ENCODE measurements around the gene MARK1. TPM values are rescaled to one million over a fixed set of nuclear protein-coding genes. Genes with fewer than 3 reads are reported as not detected.

Gene MARK1
- total RNA-seq, 1 donor from 2014 or later = 105 TPM

DNA sequence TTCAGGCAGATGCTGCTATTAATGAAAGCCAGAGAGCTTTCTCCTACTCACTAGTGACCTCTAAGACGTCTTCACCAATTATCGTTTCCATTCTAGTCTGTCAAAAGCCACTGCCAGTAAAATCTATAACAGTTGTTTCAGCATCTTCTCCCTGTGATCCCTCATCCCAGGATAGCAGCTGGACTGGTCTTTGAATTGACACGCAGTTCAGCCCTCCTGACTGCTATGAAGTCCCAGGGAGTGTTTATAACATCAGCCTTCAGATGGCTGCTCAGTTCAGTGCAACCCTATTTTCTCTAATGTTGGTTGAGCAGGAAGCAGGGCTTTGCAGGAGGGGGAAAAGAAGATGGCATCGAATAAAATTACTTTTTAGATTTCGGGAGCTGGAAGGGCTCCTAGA, 23.6 kb upstream of the MARK1 start:
- no peak overlapping the region for H3K27ac Mint-ChIP-seq (ENCODE audit: unreplicated experiment)
- H3K27me3 Mint-ChIP-seq (ENCODE audit: unreplicated experiment) = peaks cover 7% of the 10 kb centered on the region
- H3K4me3 Mint-ChIP-seq (ENCODE audit: unreplicated experiment) = no peak overlapping the region
- H3K4me1 Mint-ChIP-seq (ENCODE audit: low read depth, unreplicated experiment) = peaks cover 13% of the 10 kb centered on the region
- no peaks in the 10 kb centered on the region for H3K9me3 Mint-ChIP-seq (ENCODE audit: unreplicated experiment)
- no peaks in the 10 kb centered on the region for H3K36me3 Mint-ChIP-seq (ENCODE audit: unreplicated experiment)
- TF ChIP-seq, protein P1, sequence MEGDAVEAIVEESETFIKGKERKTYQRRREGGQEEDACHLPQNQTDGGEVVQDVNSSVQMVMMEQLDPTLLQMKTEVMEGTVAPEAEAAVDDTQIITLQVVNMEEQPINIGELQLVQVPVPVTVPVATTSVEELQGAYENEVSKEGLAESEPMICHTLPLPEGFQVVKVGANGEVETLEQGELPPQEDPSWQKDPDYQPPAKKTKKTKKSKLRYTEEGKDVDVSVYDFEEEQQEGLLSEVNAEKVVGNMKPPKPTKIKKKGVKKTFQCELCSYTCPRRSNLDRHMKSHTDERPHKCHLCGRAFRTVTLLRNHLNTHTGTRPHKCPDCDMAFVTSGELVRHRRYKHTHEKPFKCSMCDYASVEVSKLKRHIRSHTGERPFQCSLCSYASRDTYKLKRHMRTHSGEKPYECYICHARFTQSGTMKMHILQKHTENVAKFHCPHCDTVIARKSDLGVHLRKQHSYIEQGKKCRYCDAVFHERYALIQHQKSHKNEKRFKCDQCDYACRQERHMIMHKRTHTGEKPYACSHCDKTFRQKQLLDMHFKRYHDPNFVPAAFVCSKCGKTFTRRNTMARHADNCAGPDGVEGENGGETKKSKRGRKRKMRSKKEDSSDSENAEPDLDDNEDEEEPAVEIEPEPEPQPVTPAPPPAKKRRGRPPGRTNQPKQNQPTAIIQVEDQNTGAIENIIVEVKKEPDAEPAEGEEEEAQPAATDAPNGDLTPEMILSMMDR (IDR thresholded peaks at IDR 0.05; ENCODE audit: partially characterized antibody, unreplicated experiment) = no peak
- no peak for DNase-seq

DNA sequence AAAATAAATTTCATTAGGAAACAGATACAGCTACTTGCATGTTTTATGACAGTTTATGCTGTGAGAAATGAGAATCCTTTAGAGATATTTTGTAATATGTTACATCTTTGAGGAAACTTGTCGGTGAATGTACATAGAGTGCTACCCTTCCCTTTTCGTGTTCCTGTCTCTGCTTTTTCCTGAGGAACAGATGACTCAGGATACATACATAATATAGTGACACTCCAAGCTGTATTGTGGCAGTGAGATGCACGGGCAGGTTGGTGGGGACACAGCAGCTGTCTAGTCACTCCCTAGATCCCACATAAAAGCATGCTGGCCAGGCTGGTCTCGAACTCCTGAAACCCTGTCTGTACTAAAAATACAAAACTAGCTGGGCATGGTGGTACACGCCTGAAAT, 20.9 kb upstream of the MARK1 start:
- DNase-seq = no peak
- no peak overlapping the region for H3K27ac Mint-ChIP-seq (ENCODE audit: unreplicated experiment)
- H3K9me3 Mint-ChIP-seq (ENCODE audit: unreplicated experiment) = no peaks in the 10 kb centered on the region
- no peaks in the 10 kb centered on the region for H3K36me3 Mint-ChIP-seq (ENCODE audit: unreplicated experiment)
- TF ChIP-seq, protein P1 (IDR thresholded peaks at IDR 0.05; ENCODE audit: partially characterized antibody, unreplicated experiment) = no peak
- H3K4me1 Mint-ChIP-seq (ENCODE audit: low read depth, unreplicated experiment) = peaks cover 9% of the 10 kb centered on the region
- H3K27me3 Mint-ChIP-seq (ENCODE audit: unreplicated experiment) = peaks cover 7% of the 10 kb centered on the region
- no peak overlapping the region for H3K4me3 Mint-ChIP-seq (ENCODE audit: unreplicated experiment)

DNA sequence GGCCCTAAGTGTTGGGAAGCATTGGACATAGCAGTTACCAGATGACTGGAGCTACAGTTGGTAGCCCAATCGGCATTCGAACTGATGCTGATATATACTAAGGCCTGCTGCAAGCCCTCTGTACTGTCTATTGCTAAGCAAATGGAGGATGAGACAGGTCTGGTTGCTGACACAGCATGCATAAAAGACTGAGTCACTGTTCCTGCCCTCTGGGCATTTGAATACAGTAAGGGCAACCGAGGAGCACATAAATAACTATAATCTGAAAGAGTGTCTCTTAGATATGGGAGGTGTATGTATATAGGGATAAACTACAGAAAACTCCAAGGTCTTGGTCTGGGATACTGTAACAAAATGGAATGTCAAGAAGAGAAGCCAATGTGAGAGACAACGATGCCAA, 16.8 kb upstream of the MARK1 start:
- H3K36me3 Mint-ChIP-seq (ENCODE audit: unreplicated experiment) = no peaks in the 10 kb centered on the region
- no peak for DNase-seq
- H3K4me1 Mint-ChIP-seq (ENCODE audit: low read depth, unreplicated experiment) = peaks cover under 1% of the 10 kb centered on the region
- H3K27me3 Mint-ChIP-seq (ENCODE audit: unreplicated experiment) = no peaks in the 10 kb centered on the region
- H3K4me3 Mint-ChIP-seq (ENCODE audit: unreplicated experiment) = no peak overlapping the region
- TF ChIP-seq, protein P1 (IDR thresholded peaks at IDR 0.05; ENCODE audit: partially characterized antibody, unreplicated experiment) = no peak
- H3K9me3 Mint-ChIP-seq (ENCODE audit: unreplicated experiment) = no peaks in the 10 kb centered on the region
- H3K27ac Mint-ChIP-seq (ENCODE audit: unreplicated experiment) = no peak overlapping the region

DNA sequence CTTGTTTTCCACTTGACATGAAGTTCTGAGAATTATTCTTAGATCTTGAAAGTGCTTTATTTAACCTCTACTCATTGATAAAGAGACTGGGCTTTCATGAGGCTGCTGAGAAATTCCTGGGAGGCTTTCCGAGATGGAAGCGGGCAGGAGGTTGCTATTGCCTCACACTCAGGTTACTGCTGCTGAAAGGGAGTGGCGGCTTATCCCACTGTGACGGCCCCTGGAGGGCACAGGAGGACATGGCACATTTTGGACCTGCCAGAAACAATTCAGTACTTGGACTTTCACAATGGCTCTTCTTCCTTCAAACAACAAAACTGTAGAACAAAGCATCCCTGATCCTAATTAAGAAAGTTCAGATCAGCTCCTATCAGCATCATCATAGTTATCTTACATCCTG, 16.2 kb upstream of the MARK1 start:
- Mint-ChIP-seq H3K27ac (ENCODE audit: unreplicated experiment) (no peak overlapping the region), H3K27me3 (ENCODE audit: unreplicated experiment) (no peaks in the 10 kb centered on the region)
- no peak for DNase-seq

DNA sequence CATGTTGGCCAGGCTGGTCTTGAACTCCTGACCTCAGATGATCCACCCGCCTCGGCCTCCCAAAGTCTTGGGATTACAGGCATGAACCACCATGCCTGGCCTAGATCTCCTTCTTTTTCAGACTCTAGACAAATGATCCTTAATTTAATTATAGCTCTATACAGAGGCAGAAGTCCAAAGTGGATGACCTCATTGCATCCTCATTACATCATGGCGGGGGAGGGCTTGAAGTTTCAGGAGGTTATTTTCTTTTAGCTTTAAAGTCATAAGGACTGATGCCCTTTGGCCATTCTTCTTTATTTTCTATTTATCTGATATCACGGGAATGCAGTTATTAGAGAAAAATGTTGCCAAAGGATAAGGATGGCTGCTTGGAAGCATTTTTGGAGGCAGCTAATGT, 14.1 kb upstream of the MARK1 start:
- Mint-ChIP-seq H3K4me3 (ENCODE audit: unreplicated experiment) (no peak overlapping the region), H3K4me1 (ENCODE audit: low read depth, unreplicated experiment) (peaks cover 4% of the 10 kb centered on the region), H3K36me3 (ENCODE audit: unreplicated experiment) (peaks cover 8% of the 10 kb centered on the region), H3K9me3 (ENCODE audit: unreplicated experiment) (no peaks in the 10 kb centered on the region), H3K27me3 (ENCODE audit: unreplicated experiment) (peaks cover 3% of the 10 kb centered on the region), H3K27ac (ENCODE audit: unreplicated experiment) (no peak overlapping the region)
- no peak for DNase-seq
- TF ChIP-seq, protein P1 (IDR thresholded peaks at IDR 0.05; ENCODE audit: partially characterized antibody, unreplicated experiment) = no peak

More for the DNA sequence above, 16.2 kb upstream of the MARK1 start:
- TF ChIP-seq, protein P1 (IDR thresholded peaks at IDR 0.05; ENCODE audit: partially characterized antibody, unreplicated experiment) = peak; percentile 9
- no peaks in the 10 kb centered on the region for H3K36me3 Mint-ChIP-seq (ENCODE audit: unreplicated experiment)
- H3K4me3 Mint-ChIP-seq (ENCODE audit: unreplicated experiment) = no peak overlapping the region
- no peaks in the 10 kb centered on the region for H3K9me3 Mint-ChIP-seq (ENCODE audit: unreplicated experiment)
- H3K4me1 Mint-ChIP-seq (ENCODE audit: low read depth, unreplicated experiment) = peaks cover 4% of the 10 kb centered on the region

Measured in glutamatergic neuron (in vitro differentiated cells).